HG03103 (cell line): ENCODE data around the gene KLHL24.
A peak's percentile ranks its signal among the peaks of the same experiment; 100 is the strongest.
"Not testable (repeated sequence)": the region's sequence is repeated elsewhere in the genome, so short reads cannot be mapped to it uniquely, and the experiment has no call there.

Experiments used
- ATAC-seq: cut with Tn5 transposase; IDR thresholded peaks from one replicate; pipeline ENCODE4 v1.9.1; 2021; ENCODE audit warnings: low read depth; ENCODE audit not compliant: unreplicated experiment

KLHL24 gene

DNA sequence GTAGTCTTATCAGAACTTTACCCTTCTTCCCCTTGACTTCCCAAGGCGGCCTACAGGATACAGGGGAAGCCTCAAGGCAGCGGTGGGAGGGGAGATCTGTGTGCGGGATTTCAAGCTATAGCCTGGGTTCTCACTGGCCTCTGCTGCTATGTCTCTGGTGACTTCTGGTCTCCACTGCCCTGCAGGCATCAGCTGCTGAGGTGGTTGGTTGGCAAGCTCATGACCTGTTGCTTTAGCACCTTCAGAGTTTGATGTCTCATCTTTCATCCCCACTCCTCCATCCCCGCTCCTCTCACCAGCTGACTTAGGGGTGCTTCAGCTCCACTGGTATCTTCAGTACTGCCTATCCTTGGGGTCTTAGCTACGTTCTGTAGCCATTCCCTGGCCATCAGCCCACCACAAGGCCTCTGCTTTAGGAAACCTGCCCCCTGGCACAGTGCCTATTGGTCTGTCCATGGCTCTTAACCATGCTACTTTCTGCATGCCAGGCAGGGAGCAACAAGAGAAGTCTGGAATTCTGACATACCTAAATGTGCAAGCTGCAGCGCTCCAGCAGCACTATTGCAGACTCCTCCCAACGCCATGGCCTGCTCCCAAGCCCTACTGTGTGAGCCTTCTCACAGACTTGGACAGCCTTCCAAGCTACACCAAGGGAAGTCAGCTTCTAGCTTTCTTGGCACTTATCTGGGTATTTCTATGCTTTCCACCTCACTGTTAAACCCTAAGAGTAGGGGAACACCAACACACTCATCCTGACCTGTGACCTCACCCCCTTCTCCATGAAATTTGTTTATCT lies 60.3 kb downstream of the KLHL24 start:
- no peak for ATAC-seq

GRCh38 chr3:183697123-183697609 lies 61.7 kb downstream of the KLHL24 start:
- no peak for ATAC-seq

DNA sequence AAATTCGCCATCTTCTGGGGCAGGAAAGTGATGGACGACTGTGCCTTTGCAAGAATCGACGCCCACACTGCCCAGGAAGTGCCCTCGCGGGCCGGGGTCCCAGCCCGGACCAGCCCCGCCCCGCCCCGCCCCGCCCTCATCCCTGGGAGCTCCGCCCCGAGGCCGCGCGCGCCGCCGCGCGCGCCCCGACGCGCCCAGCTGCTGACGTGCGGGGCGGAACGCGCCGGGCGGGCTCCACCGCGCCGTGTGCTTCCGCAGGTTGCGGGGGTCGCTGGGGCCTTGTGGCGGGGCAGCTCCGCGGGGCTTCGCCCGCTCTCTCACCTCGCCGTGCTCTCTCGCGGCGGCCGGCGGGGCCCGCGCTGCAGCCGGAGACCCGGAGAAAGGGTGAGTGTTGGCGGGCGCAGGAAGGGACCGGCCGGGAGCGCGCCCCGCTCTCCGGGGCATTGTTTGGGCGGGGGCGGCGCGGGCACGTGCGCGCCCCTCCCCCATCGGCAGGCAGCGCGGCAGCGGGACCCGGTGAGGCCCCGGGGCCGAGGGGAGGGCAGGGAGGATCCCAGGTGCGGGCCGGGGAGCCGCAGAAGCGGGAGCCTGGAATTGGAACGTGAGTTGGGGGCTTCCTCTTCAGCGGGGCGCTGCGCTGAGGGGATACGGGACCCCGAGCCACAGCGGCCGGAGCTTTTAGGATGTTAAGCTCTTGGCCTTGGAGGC lies 62.3 kb downstream of the KLHL24 start, which contains the start of gene YEATS2:
YEATS2 (plus strand) TSS at position 188 of the 708 bp plus-strand sequence. CDS start 17,366 bp downstream, outside the sequence.
- peak; percentile 63 for ATAC-seq

DNA sequence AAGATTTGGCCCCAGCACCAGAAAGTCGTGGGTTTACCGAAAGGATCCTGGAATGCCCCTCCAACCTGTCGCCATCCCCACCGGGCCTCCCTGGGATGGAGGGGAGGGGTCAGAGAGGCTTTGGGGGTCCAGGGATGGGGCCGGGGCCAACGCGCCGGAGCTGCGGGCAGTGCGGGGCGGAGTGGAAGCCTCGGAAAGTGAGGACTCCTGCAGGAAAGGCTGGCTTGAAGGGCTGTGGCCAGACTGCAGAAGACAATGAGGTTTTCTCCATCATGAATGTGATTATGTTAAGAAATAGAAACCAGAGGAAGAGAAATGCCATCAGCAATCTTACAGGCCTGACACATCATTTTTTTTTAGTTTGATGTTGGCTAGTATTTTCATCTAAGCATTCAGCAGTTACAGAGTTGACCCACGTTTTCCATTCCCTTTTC lies 62.9 kb downstream of the KLHL24 start:
- ATAC-seq, result peak; percentile 3

DNA sequence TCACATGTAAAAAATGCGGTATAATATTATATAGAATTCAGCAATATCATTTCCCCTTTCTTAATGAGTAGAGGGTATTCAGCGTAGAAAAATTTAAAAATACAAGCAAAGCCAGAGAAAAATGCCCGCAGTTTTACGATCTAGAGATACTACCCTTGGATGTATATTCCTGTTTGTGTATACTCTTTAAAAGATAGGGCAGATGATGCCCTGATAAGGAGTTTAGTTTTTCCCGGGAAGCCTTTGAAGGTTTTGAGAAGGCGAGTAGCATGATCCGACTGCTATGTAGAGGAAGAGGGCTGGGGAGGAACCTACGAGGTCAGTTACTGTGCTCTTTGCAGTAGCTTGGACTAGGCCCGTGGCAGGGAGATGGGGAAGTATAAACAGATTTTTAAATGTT lies 63.3 kb downstream of the KLHL24 start:
- ATAC-seq, result no peak

- no peak for ATAC-seq
These were observed 64.0 kb downstream of the KLHL24 start for GRCh38 chr3:183699238-183699947.

GRCh38 chr3:183701744-183702143 lies 66.3 kb downstream of the KLHL24 start:
- no peak for ATAC-seq

DNA sequence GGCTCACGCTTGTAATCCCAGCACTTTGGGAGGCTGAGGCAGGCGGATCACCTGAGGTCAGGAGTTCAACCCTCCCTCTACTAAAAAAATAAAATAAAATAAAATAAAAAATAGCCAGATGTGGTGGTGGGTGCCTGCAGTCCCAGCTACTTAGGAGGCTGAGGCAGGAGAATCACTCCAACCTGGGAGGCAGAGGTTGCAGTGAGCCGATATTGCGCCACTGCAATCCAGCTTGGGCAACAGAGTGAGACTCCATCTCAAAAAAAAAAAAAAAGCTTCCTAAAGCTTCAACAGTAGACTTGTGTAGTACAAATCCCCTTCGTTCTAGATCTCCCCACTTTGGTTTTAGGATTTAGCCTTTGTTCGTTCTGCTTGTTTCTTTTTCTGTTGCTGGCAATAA lies 68.5 kb downstream of the KLHL24 start:
- not testable (repeated sequence) for ATAC-seq

DNA sequence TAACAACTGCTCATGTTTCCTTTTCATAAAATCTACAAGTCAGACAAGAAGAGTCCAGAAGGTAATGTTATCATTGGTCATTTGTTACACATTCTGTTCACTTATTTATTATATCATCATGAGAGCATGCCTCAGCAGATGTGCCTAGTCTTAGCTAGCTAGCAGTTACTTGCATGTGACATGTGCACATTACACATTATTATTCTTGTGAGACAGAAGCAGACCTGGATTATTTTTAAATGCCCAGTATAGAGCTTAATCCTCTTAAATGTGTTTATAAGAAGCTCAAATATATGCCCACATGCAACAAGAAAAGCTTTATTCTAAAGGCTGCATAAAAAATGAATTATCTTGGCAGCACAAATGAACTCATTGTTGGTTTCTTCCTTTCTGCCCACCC lies 74.8 kb downstream of the KLHL24 start:
- ATAC-seq, result no peak

DNA sequence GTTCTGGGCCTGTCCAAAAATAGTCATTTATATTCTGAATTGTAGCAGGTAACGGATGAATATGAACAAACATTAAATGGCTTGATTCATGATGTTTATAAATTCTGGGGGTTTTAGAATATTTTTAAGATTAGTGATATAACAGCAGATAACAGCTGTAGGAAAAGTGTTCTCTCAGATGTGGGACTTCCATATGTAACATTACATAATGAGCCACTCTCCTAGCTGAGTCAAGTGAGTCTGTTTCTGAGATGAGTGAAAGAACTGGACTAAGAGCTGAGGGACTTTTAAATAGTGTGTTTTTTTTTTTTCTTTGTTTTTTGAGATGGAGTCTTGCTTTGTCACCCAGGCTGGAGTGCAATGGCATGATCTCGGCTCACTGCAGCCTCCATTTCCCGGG lies 76.1 kb downstream of the KLHL24 start:
- no peak for ATAC-seq

- ATAC-seq, result no peak
These were observed 79.2 kb downstream of the KLHL24 start for GRCh38 chr3:183714622-183715021.

DNA sequence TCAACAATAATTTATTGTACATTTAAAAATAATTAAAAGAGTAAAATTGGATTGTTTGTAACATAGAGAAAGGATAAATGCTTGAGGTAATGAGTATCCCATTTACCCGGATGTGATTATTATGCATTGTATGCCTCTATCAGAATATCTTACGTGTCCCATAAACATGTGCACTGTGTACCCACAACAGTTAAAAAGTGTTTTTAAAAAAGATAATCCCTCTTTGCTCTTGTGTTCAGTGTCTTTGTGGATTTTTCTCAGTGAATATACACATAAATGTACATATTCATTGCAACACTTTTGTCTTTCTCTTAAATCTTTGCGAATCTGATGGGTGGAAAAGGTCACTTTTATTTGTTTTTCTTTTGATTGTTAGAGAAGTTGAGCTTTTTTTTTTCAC lies 82.6 kb downstream of the KLHL24 start:
- ATAC-seq, result no peak

DNA sequence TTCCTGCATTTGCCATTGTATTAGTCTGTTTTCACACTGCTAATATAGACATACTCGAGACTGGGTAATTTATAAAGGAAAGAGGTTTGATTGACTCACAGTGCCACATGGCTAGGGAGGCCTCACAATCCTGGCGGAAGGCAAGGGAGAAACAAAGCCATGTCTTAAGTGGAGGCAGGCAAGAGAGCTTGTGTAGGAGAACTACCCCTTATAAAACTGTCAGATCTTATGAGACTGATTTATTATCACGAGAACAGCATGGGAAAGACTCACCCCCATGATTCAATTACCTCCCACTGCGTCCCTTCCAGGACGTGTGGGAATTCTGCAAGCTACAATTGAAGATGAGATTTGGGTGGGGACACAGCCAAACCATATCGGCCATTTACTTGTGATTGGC lies 90.0 kb downstream of the KLHL24 start:
- ATAC-seq, result no peak

DNA sequence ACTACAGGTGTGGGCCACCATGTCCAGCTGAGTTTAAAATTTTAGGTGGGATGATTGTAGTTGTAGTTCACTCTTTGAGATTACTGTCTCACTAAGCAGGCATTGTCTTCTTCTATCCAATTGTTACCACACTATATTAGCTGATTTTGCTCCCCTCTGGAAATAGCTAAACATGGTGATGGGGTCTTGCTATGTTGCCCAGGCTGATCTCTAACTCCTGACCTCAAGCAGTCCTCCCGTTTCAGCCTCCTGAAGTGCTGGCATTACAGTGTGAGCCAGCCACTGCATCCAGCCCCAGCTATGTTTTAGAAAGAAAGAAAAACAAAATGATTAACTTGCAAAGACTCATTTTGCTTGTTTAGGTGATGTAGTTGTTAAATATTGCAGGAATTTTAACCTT lies 92.8 kb downstream of the KLHL24 start:
- no peak for ATAC-seq

- no peak for ATAC-seq
These were observed 94.9 kb downstream of the KLHL24 start for GRCh38 chr3:183730361-183730760.

GRCh38 chr3:183731611-183732010 lies 96.2 kb downstream of the KLHL24 start:
- ATAC-seq, result no peak

DNA sequence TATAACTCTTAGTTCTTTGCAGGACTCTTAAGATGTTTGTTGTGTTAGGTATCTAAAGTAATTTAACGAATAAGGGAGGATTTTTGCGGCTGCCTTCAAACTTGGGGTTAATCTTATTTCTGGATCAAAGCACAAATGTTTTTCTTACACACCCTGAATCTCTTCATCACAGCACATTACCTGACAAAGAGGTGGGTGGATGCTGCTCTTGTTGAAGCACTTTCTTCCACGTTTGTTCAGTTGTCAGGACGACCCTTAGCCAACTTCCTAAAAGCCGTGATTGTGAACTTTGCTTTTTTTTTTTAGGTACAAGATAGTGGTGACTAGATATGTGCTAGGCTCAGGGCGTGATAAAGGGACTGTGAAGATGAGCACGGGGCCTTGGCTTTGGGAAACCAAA lies 98.1 kb downstream of the KLHL24 start:
- no peak for ATAC-seq
